GM21515 (cell line): ENCODE results near the gene MEI1.

Source experiments
- ATAC-seq: cut with Tn5 transposase; IDR thresholded peaks from one replicate; pipeline ENCODE4 v1.9.1; 2021; ENCODE audit not compliant: unreplicated experiment

Gene MEI1

DNA sequence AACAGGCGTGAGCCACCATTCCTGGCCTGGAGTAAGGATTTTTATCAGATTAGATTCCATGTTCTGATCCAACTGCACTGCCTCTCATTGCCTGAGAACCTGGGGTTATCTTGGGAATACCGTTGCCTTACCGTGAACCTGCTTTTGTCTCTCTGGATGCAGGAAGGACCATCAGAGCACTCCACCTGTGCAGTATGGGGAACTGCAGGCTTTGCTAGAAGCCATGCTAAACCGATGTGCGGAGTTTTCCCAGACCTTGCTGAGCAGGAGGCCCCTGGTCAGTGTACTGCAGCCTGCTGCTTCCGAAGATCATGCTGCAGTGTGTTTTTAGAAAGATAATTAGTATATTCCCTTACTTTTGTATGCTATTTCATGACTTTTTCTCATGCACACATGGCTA lies 43.6 kb downstream of the MEI1 start:
- no peak for ATAC-seq

DNA sequence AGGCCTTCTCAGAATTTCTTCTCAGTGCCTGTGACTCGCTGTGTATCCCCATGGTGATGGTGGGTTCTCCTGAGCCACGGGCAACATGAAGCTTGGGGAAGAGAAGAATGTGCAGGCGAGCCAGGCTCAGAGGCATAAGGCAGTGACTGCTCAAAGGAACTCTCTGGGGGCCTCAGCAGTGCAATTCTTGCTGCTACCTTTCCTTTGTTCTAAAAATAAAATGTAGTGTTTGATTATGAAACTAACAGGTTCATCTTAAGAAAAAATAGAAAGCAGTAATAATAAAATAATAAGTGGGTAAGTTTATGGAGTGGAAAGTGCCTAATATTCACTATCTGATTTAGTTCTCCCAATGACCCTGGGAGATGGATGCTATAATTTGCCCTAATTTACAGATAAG lies 46.7 kb downstream of the MEI1 start:
- no peak for ATAC-seq

DNA sequence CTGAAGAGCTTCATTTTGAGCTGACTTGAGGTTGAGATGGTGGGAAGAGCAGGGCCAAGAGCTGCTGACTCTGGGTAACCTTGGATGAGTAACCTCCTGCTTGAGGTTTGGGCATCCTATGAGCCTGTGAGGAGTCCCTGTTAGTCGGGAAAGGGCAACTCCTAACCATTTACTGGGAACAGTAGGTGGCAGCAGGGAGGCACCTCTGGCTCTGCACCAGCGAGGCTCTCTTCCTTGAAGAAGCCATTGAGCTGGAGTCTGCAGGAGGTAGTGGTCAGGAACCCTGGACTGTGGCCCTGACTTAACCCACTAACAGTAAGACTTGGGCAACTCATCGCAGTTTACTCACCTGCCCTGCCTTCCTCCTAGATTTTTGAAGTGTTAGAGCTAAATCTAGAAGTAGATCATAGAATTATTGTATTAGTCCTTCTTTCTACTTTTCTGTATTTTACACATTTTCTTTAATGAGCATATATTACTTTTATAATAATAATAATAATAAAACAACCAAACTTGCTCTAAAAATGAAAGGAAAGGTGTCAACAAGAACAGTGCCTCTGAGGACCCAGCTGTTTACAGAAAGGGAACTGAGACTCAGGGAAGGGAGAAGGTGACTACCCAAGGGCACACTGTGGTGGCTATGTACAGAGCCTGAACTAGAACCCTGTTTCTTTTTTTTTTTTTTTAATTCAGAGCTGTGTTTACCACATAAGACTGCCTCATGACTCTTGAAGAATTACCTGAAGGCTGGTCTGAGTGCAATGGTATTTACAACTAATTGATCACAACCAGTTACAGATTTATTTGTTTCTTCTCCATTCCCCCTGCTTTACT lies 47.5 kb downstream of the MEI1 start:
- peak; percentile 73 for ATAC-seq

DNA sequence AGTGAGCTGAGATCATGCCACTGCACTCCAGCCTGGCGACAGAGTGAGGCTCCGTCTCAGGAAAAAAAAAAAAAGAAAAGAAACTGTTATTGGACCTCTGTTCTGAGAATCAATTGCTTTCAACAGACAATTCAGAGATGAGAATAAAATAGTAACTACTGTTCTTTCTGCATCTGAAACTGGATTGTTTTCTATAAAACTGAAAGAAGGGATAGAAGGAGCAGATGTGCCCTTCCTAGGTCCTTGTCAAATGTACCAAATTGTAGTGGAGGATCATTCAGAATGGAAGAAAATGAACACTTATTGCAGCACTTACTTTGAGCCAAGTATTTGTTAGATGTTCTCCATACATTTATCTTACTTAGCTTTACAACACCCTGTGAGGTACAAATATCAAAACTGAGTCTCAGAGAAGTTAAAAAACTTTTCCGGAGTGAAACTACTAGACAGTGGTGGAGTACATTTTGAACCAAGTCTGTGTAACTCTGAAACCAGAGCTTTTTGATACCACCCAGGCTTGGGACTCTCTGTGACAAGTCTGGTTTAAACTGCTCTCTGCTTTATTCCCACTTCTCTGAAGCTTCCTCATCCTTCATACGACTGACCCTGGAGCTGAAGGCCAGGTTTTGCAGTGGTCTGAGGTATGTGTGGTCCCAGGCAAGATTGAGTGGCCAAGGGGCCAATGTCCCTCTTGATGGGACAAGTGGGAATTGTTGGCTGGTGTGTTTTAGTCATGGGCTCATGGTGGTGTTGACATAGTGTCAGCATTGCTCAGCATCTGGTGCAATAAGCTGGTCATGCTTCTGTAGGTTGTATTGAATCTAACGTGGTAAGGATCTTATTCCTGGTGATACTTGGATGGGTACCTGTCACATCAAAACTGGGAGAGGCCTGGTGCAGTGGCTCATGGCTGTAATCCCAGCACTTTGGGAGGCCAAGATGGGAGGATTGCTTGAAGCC lies 53.0 kb downstream of the MEI1 start:
- no peak for ATAC-seq

DNA sequence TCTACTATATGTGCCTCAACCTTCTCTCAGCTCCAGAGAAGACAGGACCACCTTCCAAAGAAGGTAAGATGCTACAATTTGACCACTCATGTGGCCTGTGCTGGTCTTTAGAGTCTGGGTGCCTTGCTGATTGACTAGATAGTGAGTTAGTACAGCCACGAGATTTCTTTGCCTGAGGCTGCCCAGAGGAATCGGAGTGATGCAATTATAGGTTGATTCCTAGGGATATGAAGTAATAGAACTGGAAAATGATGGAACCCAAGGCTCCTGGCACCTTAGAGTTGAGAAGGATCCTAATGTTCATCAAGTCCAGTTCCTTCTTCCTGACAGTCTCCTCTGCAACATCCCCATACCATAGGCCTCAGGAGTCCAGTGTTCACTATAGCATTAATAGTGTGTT lies 54.7 kb downstream of the MEI1 start:
- no peak for ATAC-seq

- no peak for ATAC-seq
Observed at GRCh38 chr22:41757502-41757901, 58.2 kb downstream of the MEI1 start.

GRCh38 chr22:41758231-41758630 lies 58.9 kb downstream of the MEI1 start:
- ATAC-seq, result no peak

DNA sequence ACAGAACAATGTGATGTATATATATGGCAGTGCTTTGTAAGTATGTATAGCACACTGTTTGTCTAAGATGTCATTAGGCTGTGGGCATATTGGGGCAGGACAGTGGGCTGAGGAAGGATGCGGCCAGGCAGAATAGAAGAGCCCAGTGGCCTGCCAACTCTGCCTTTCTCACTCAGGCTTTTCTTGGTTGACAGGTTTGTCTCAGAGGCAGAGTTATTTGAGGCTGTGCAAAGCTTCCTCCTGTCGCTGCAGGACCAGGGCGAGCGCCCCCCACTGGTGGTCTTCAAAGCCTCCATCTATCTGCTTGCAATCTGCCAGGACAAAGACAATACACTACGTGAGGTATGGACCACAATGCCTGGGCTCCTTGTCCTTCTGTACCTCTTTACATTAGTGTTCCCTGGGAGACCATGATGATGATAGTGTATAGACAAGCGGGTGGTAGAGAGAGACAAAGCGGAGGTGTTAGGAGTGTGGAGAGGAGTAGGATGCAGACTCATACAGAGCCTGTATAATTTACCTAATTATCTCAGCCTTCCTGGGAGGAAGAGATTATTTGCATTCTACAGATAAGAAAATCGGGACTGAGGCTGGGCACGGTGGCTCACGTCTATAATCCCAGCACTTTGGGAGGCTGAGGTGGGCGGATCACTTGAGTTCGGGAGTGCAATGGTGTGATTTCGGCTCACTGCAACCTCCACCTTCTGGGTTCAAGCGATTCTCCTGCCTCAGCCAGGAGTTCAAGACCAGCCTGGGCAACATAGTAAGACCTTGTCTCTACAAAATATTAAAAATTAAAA lies 63.9 kb downstream of the MEI1 start:
- no peak for ATAC-seq

DNA sequence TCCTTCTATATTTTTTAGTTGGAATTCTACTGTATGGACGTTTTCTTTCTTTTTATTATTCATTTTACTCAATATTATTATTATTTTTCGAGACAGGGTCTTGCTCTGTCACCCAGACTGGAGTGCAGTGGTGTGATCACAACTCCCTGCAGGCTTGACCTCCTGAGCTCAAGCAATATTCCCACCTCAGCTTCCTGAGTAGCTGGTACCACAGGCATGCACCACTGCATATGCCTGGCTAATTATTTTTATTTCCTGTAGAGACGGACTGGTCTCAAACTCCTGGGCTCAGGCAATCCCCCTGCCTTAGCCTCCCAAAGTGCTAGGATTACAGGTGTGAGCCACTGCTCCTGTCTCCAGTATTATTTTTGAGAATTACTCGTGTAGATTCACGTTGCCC lies 67.2 kb downstream of the MEI1 start:
- ATAC-seq, result no peak

DNA sequence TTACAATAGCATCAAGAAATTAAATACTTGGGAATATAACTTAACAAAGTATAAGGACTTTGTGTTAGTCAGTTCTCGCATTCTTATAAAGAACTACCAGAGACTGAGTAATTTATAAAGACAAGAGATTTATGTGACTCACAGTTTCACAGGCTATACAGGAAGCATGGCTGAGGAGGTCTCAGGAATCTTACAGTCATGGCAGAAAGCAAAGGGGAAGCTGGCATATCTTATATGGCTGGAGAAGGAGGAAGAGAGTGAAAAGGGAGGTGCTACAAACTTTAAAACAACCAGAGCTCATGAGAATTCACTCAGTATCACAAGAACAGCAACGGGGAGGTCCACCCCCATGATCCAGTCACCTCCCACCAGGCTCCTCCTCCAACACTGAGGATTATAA lies 69.1 kb downstream of the MEI1 start:
- ATAC-seq, result no peak

DNA sequence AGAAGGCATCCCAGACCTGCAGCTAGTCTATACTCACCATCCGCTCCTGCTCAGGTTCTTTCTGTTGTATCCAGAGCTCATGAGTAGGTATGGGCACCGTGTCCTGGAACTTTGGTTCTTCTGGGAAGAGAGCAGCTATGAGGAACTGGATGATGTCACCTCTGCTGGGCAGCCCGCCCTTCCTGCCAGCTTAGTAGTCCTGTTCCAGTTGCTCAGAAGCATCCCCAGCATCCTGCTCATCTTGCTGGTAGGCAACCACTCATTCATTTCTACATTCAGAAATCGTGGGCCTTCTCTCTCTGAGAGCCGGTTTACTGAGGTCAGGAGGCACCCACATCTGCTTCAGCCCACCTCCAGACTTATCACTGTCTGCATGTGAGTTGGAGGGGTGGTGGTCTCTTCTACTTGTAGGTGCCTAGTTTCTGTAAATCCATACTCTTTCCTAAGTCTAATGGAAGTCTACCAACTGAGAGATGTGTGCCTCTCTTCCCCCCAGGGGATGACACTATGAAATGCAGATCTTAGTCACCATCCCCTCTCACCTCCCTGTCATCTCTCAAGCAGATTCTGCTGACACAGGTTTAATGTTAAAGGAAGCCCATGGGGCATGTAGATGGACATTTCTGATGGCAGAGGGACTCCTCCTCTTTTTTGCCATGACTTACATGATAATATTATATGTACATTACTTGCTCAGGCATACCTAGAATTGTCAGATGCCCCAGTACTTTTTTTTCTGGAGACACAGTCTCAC lies 71.6 kb downstream of the MEI1 start:
- ATAC-seq, result no peak

- no peak for ATAC-seq
Observed at GRCh38 chr22:41772198-41772597, 72.9 kb downstream of the MEI1 start.

DNA sequence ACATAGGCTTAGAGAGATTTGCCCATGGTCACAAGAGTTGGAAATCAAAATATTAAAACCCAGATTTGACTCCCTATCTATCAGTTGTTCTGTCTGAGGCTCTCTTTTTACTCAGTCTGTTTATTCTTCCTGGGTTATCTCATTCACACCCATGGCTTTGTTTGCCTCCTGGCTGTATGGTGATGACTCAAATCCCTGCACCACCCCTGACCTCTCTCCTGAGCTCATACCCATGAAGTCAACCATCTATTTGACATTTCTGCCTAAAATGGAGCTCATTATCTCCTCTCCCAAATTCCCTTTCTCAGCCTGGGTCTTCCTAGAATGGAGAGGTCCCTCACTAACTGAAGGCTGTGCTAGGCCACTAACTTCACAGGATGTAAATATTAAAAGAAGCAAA lies 73.3 kb downstream of the MEI1 start:
- no peak for ATAC-seq

- ATAC-seq, result no peak
Observed at GRCh38 chr22:41775338-41775737, 76.0 kb downstream of the MEI1 start.

- ATAC-seq, result no peak
Observed at GRCh38 chr22:41775976-41776375, 76.7 kb downstream of the MEI1 start.

DNA sequence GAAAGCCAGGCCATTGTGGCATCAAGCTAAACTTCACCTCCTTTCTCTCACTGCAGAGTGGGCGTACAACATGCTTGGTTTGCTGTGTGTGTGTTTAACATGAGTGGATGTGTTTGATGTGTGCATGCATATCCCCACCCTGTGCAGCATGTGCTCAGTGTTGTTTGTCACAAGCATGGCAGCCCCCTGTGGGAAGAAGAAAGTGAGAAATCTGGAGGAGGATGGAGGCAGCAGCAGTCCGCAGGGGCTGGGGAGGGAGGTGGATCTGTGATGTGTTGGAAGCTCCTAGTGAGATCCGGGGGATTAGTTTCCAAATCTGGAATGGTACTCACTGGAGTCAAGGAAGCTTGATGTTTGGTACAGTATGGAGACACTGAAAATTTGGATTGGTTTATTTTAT lies 77.1 kb downstream of the MEI1 start:
- ATAC-seq, result no peak

DNA sequence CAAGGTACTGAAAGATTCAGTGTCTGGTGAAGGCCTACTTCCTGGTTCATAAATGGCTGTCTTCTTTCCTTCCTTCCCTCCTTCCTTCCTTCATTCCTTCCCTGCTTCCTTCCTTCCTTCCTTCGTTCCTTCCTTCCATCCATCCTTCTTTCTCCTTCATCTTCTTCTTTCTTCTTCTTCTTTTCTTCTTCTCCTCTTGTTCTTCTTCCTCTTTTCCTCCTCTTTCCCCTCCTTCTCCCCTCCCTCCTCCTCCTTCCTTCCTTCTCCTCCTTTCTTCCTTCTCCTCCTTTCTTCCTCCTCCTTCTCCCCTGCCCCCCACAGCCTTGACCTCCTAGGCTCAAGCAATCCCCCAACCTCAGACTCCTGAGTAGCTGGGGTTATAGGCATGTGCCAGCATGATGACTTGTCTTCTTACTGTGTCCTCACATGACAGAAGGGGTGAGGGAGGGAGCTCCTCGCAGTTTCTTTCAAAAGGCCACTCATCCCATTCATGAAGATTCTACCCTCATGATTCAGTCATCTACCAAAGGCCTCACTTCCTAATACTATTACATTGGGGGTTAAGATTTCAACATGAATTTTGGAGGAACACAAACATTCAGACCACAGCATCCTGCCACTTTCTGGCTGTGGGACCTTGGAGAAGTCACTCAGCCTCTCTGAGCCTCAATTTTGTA lies 78.6 kb downstream of the MEI1 start:
- no peak for ATAC-seq

- ATAC-seq, result no peak
Observed at GRCh38 chr22:41779929-41780505, 80.7 kb downstream of the MEI1 start.

DNA sequence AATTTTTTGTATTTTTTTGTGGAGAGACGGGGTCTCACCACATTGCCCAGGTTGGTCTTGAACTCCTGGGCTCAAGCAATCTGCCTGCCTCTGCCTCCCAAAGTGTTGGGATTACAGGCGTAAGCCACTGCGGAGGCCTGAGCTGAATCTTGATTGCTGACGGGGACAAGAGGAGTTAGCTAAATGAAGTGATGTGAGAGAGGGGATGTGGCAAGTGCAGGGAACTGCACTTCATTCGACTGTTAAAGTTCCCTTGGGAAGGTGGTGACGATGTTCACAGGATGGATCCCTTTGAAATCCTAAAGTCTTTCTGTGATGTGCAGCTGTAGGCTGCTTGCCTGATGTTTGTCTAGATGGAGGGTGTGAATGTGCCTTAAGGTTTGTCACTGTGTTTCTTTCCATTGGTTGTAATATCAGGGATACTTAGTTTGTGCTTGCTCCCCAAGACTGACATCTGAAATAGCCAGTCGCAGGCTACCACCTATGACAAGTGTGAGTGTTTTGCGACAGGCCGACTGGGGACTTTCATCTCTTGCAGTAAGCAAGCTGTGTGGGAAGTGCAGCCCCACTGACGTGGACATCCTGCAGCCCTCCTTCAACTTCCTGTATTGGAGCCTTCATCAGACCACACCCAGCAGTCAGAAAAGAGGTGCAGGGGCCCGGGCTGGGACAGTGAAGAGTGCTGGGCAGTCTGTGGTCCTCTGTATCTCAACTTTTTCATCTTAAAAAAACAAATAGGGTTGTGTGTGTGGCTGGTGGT lies 81.6 kb downstream of the MEI1 start:
- ATAC-seq, result peak; percentile 78
